ENCODE data around the gene KLRF1.

DNA sequence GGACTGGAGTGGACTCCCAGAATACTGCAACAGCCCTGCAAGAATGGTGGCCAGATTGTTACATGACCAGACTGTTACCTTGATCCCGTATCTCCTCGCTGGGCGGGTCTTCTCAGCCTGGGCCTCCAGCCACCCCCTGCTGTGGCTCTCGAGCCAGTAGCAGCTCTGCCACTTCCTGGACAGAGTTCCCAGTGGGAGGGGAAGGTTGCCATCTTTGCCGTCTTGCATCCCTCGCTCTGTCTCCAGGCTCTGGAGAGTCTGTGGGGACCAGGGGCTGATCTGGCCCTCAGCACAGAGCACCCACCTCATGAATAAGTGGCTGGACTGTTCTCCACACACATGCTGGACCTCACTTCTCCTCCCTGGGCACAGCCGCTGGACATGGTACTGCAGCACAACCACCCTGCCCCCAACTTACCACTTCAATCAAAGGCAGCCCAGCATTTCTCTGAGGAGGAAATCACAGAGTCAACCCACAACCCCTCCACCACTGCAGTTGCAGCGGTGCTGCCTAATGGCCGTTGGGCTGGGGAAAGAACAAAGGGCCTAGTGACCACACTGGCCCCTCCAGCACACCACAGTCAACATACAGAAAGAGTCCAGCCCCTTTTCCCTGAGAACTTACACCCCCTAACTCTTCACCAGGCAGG, 6.9 kb upstream of the KLRF1 start:
- TF ChIP-seq POLR2A (IDR thresholded peaks at IDR 0.05; ENCODE audit: extremely low read depth, insufficient read length): no peak
- TF ChIP-seq, protein P1, sequence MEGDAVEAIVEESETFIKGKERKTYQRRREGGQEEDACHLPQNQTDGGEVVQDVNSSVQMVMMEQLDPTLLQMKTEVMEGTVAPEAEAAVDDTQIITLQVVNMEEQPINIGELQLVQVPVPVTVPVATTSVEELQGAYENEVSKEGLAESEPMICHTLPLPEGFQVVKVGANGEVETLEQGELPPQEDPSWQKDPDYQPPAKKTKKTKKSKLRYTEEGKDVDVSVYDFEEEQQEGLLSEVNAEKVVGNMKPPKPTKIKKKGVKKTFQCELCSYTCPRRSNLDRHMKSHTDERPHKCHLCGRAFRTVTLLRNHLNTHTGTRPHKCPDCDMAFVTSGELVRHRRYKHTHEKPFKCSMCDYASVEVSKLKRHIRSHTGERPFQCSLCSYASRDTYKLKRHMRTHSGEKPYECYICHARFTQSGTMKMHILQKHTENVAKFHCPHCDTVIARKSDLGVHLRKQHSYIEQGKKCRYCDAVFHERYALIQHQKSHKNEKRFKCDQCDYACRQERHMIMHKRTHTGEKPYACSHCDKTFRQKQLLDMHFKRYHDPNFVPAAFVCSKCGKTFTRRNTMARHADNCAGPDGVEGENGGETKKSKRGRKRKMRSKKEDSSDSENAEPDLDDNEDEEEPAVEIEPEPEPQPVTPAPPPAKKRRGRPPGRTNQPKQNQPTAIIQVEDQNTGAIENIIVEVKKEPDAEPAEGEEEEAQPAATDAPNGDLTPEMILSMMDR (IDR thresholded peaks at IDR 0.05; ENCODE audit: low read depth, low read length): no peak
